Fibroblast of mammary gland (primary cell): ENCODE data around the gene PHIP.

Experiments used
- DNase-seq: peaks from one replicate; pipeline ENCODE4 v3.0.0-alpha.2; 2010; ENCODE audit warnings: low read depth
- H3K4me3 ChIP-seq: 2 replicates; pipeline ENCODE4 v1.5.1; 2011; ENCODE audit warnings: low read depth, mild to moderate bottlenecking, low read length, moderate library complexity; ENCODE audit not compliant: control insufficient read depth
- TF ChIP-seq, protein P1 (sequence below): conservative IDR thresholded peaks from 2 replicates; pipeline ENCODE4 v1.5.1; 2011; ENCODE audit warnings: low read depth, low read length, inconsistent platforms; ENCODE audit not compliant: control insufficient read depth, insufficient read depth

Gene PHIP

DNA sequence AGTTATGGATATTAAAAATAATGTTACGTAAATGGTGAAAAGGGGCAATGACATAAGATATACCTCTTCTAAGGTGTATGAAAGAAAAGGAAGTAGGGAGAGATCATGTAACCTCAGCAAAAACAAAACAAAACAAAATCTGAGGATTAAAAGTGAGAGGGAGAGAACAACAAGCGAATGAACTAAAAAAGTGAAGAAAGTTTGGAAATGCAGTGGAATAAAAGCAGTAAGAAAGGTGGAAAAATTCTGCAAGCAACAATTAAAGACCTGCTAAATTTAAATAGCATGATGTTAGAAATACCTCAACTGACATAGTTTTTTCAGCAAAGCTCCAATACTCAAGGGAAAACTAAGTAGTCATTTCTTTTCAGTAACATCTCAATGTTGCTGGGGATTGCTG is 48.0 kb downstream of the PHIP start:
- no peak overlapping the region for H3K4me3 ChIP-seq
- TF ChIP-seq, protein P1, sequence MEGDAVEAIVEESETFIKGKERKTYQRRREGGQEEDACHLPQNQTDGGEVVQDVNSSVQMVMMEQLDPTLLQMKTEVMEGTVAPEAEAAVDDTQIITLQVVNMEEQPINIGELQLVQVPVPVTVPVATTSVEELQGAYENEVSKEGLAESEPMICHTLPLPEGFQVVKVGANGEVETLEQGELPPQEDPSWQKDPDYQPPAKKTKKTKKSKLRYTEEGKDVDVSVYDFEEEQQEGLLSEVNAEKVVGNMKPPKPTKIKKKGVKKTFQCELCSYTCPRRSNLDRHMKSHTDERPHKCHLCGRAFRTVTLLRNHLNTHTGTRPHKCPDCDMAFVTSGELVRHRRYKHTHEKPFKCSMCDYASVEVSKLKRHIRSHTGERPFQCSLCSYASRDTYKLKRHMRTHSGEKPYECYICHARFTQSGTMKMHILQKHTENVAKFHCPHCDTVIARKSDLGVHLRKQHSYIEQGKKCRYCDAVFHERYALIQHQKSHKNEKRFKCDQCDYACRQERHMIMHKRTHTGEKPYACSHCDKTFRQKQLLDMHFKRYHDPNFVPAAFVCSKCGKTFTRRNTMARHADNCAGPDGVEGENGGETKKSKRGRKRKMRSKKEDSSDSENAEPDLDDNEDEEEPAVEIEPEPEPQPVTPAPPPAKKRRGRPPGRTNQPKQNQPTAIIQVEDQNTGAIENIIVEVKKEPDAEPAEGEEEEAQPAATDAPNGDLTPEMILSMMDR, result no peak
- DNase-seq, result no peak

DNA sequence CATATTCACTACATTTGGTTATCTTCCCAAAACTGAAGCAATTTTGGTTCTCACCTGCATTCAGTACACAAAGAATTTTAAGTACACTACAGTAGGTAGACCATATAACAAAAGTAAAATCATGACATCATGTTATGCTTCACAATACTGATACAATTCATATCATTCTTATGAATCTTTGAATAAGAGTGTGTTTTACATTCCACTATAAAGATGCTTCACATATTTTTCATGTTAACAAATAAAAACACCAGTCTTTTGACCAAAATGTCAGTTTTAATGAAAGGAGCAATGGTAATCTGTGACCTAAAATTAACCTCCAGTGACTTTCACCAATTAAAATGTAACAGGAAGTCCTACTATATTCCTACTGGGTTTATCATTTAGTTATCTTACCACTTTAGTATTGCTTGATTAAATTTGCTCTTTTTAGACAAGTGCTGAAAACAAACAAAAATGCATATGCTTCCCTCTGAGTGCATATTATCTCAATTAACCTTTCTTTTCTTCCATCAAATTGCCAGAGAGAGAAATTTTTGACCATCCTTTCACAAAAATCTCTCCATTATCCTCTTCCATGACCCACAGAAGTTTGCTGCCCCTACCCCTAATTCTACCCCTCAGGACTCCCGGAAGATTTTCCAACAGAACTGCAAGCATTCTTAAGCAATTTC is 49.3 kb downstream of the PHIP start:
- DNase-seq, result no peak
- no peak overlapping the region for H3K4me3 ChIP-seq

DNA sequence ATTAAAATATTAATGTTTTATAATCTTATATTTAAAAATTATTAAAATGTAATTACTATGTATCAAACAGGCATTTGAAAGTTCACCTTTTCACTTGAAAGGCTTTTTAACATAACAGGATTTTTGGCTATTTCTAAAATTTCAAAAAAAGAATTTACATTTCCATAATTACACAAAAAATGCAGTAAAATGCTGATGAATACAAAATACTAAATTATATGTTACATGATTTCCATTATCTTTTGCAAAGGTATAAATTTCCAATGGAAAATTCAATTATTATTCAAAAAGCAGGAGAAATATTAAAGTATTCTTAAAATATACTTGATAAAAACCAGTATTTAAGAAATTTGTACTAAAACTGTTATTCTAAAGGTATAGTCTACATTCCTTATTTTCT is 66.1 kb downstream of the PHIP start:
- TF ChIP-seq, protein P1, result no peak
- DNase-seq, result no peak
- H3K4me3 ChIP-seq, result no peak overlapping the region

More for the DNA sequence above, 49.3 kb downstream of the PHIP start:
- TF ChIP-seq, protein P1, result no peak

DNA sequence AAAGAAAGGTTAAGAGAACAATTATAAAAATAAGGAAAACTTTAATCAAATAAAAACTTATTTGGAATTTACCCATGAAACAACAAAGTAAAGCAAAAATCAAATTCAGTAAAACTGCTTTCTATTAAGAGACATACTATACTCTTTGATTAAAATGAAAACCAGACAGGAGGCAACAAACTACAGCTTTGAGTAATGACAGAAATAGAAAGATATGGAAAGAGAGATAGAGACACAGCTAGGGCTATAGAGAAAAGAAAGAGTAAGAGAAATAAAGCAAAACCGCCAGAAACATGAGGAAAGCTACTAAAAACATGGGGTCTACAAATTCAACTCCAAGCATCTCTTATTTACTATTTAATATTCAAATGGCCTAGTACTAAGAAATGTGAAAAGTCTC is 67.6 kb downstream of the PHIP start:
- H3K4me3 ChIP-seq, result no peak overlapping the region
- DNase-seq, result no peak
- TF ChIP-seq, protein P1, result no peak

DNA sequence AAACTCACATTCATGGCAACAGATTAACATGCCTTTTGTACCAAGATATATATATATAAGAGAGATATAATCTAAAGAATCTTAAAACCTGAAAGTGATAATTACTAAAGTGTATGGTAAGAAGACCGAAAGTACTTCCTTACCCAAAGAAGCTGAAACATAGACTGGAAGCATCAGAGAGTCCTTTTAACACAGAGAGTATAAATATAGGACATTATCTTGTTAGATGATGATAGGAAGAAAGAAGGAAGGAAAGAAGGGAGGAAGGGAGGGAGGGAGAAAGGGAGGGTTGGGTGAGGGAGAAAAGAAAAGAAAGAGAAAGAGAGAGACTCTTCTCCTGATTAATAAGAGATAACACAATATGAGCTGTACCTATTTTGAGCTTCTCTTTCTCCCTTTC is 68.2 kb downstream of the PHIP start:
- no peak for DNase-seq
- TF ChIP-seq, protein P1, result no peak
- H3K4me3 ChIP-seq, result no peak overlapping the region

DNA sequence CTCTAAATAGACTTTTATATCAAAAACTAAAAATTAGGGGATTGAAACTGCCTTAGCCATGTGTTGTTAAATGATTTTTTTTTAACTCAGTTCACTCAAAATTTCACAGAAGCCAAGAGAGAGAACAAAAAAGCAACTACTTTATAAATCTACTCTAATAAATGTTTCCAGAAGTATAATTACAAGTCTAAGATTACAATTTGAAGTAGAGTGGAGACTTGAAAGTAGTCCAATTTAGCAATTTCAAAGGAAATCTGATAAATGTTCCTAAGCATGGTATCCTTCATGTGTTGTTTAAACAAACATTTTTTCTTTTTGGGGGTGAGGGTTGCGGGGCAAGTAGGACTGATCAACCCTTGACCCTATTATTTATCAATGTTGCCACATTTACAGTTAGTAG is 72.6 kb downstream of the PHIP start:
- TF ChIP-seq, protein P1, result no peak
- H3K4me3 ChIP-seq, result no peak overlapping the region
- no peak for DNase-seq

DNA sequence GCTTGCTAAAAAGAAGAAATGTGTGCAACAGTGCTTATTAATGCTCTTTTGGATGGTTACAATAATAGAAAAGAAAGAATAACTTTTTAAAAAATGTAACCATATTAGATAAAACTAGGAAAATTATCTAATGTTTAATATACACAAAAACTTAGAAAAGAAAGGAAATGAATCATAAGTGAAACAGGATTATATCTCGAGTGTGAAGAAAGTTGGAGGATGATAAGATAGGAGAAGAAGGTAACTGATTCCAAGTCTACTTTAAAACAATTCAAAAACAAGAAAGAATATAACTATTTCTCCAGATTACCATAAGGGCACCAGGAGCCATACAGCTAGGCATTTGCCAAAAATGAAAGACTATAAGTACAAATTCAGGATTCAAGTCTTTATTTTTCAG is 73.0 kb downstream of the PHIP start:
- no peak overlapping the region for H3K4me3 ChIP-seq
- TF ChIP-seq, protein P1, result no peak
- no peak for DNase-seq
